Mammary epithelial cell (primary cell): ENCODE measurements around the gene WDSUB1.

ENCODE experiments used
- CTCF ChIP-seq, 2 donors: IDR thresholded peaks in 1 of 2; conservative IDR thresholded peaks in 1 of 2; 2 replicates each; pipeline ENCODE4 v1.5.1; 2011 to 2012; ENCODE audit warnings: inconsistent platforms in 2 of 2, low read length in 2 of 2, mild to moderate bottlenecking in 2 of 2, control low read depth in 1 of 2, low read depth in 1 of 2; ENCODE audit not compliant: insufficient read depth in 1 of 2; ENCODE audit errors: extremely low read depth in 1 of 2
- EZH2 ChIP-seq: IDR thresholded peaks from 2 replicates; pipeline ENCODE4 v1.6.1; 2012; ENCODE audit warnings: low read length, inconsistent platforms, borderline replicate concordance

DNA sequence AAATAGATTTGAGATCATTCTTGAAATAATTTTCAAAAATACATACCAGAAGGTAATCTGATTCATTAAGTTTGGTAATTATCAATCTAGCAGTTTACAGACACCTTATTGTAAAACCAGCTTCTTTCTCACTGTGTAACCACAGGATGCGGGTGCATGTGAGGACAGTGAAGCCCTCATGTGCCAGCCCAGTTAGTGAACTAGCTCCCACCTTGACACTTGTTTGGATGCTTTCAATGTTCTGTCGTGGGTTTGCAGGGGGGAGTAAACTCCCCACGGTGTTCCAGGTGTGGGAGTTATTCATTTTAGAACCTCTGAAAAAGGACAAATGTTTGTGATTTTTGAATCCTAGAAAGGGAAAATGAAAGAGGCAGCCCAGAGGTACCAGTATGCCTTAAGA is 59.0 kb downstream of the WDSUB1 start:
- TF ChIP-seq CTCF (conservative IDR thresholded peaks at IDR 0.05 in 1 of 2, IDR thresholded peaks at IDR 0.05 in 1 of 2; ENCODE audit: extremely low read depth in 1 of 2, insufficient read depth in 1 of 2, low read depth in 1 of 2, low read length in 2 of 2) (no peak), EZH2 (no peak)
